Loucy (cell line): ENCODE measurements around the gene CD302.

Source experiments
- H2AFZ ChIP-seq: fragments of 200-600 bp; sonication (generic); 2 replicates; pipeline ENCODE4 v1.6.0; 2016; ENCODE audit warnings: antibody characterized with exemption, mild to moderate bottlenecking, low read length, moderate library complexity
- H3F3A ChIP-seq: fragments of 200-600 bp; 2 replicates; pipeline ENCODE4 v1.6.0; 2016; ENCODE audit warnings: antibody characterized with exemption, low read depth, mild to moderate bottlenecking
- H3K27me3 ChIP-seq: fragments of 200-600 bp; sonication (generic); 2 replicates; pipeline ENCODE4 v1.6.1; 2014; ENCODE audit warnings: low read length, mild to moderate bottlenecking; ENCODE audit not compliant: insufficient read depth, poor library complexity, severe bottlenecking
- H3K36me3 ChIP-seq: fragments of 200-600 bp; sonication (generic); 2 replicates; pipeline ENCODE4 v1.6.1; 2016; ENCODE audit warnings: low read length; ENCODE audit not compliant: insufficient read depth
- H3K4me1 ChIP-seq: fragments of 200-600 bp; sonication (generic); 2 replicates; pipeline ENCODE4 v1.5.1; 2014; ENCODE audit warnings: low read length, mild to moderate bottlenecking; ENCODE audit not compliant: insufficient read depth, poor library complexity, severe bottlenecking
- H3K4me2 ChIP-seq: fragments of 200-600 bp; sonication (generic); 2 replicates; pipeline ENCODE4 v1.6.0; 2014; ENCODE audit warnings: antibody characterized with exemption, low read length, low read depth, mild to moderate bottlenecking; ENCODE audit not compliant: poor library complexity, severe bottlenecking
- H3K4me3 ChIP-seq: fragments of 200-600 bp; sonication (generic); 2 replicates; pipeline ENCODE4 v1.5.1; 2014; ENCODE audit warnings: low read length, mild to moderate bottlenecking, mixed read lengths; ENCODE audit not compliant: poor library complexity, severe bottlenecking
- H3K79me2 ChIP-seq: fragments of 200-600 bp; sonication (generic); 2 replicates; pipeline ENCODE4 v1.6.1; 2014; ENCODE audit warnings: low read length; ENCODE audit not compliant: insufficient read depth
- H3K9ac ChIP-seq: fragments of 200-600 bp; sonication (generic); 2 replicates; pipeline ENCODE4 v1.6.0; 2014; ENCODE audit warnings: mild to moderate bottlenecking, low read depth, low read length, moderate library complexity; ENCODE audit not compliant: poor library complexity, severe bottlenecking
- H3K9me2 ChIP-seq: fragments of 200-600 bp; sonication (generic); replicated peaks from 2 replicates; pipeline ENCODE4 v1.6.1; 2016; ENCODE audit warnings: low read depth, low read length, mixed read lengths
- H3K9me3 ChIP-seq: fragments of 200-600 bp; sonication (generic); 2 replicates; pipeline ENCODE4 v1.6.1; 2014; ENCODE audit warnings: mild to moderate bottlenecking, antibody characterized with exemption, low read length, low read depth; ENCODE audit not compliant: insufficient read depth
- H4K20me1 ChIP-seq: fragments of 200-600 bp; sonication (generic); 2 replicates; pipeline ENCODE4 v1.6.0; 2014; ENCODE audit warnings: antibody characterized with exemption, low read length, mild to moderate bottlenecking; ENCODE audit not compliant: insufficient read depth, poor library complexity, severe bottlenecking
- CTCF ChIP-seq: fragments of 200-600 bp; sonication (generic); conservative IDR thresholded peaks from 2 replicates; pipeline ENCODE4 v1.5.1; 2014; ENCODE audit warnings: mild to moderate bottlenecking, antibody characterized with exemption, low read length
- EZH2phosphoT487 ChIP-seq: fragments of 200-600 bp; IDR thresholded peaks from 2 replicates; pipeline ENCODE4 v1.6.1; 2018; ENCODE audit warnings: antibody characterized with exemption, mild to moderate bottlenecking, moderate library complexity, borderline replicate concordance

The CD302 gene

GRCh38 chr2:159720676-159721075 lies 77.3 kb downstream of the CD302 start:
- no peaks in the 10 kb centered on the region for H3F3A ChIP-seq
- peak overlapping the region; percentile 39 for H3K4me3 ChIP-seq
- no peak overlapping the region for H2AFZ ChIP-seq
- H3K79me2 ChIP-seq, result peaks cover 100% of the 10 kb centered on the region
- H3K36me3 ChIP-seq, result peaks cover 53% of the 10 kb centered on the region
- TF ChIP-seq CTCF, result no peak
- no peak for TF ChIP-seq EZH2phosphoT487
- peak overlapping the region; percentile 93 for H3K4me2 ChIP-seq
- no peaks in the 10 kb centered on the region for H3K9me2 ChIP-seq
- no peak overlapping the region for H3K9ac ChIP-seq
- H3K4me1 ChIP-seq, result peaks cover 64% of the 10 kb centered on the region
- H4K20me1 ChIP-seq, result peaks cover 96% of the 10 kb centered on the region
- no peaks in the 10 kb centered on the region for H3K27me3 ChIP-seq
- no peaks in the 10 kb centered on the region; the same call in 1 of the 2 replicates for H3K9me3 ChIP-seq
